ENCODE measurements around the gene ST3GAL6. TPM values are rescaled to one million over a fixed set of nuclear protein-coding genes. Genes with fewer than 3 reads are reported as not detected.

The ST3GAL6 gene
- total and polyA plus RNA-seq, 2 donors (not counting 3 experiments of a cell fraction or from before 2014, with no cell fraction given) = 13.2 to 35.9 TPM

DNA sequence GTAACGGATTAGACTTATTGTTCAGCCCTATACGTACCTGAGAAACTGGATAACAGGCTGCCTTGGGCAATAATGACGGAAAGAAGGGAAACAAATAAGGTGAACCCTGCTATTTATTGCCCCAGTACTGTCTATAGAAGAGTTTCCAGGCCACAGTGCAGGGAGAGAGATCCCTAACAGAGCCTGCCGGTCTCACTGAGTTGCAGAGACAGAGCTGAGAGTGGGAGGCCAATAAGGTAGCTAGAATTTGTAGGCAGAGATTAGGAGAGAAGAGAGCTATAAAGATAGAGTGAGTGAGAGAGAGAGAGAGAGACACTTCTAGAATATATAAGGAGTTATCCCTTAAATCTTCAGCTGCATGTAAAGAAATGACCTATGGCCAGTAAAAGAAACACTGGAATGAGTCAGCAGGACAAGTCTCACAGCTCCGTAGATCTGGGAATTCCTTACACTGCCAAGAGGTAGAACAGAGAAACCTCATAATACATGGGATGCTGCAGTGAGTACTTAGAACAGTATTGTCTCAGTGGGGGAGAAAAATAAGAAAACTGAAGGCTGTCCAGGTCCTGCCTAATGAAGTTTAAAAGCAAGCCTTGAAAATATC lies 51.8 kb downstream of the ST3GAL6 start:
- Histone ChIP-seq H3K9ac (replicated peaks; ENCODE audit: extremely low read depth, insufficient read depth, low read length) (no peak overlapping the region), H3K27ac (ENCODE audit: insufficient read depth, low read depth, low read length) (peak overlapping the region; percentile 28), H2AFZ (ENCODE audit: low read depth, low read length) (no peak overlapping the region), H3K4me1 (ENCODE audit: control insufficient read depth, extremely low read depth, insufficient read depth, low read length) (peaks cover 8% of the 10 kb centered on the region), H3K27me3 (ENCODE audit: control insufficient read depth in 2 of 2, insufficient read depth in 2 of 2, low read length in 2 of 2) (no peaks in the 10 kb centered on the region), H3K36me3 (ENCODE audit: control insufficient read depth in 2 of 2, extremely low read depth in 1 of 2, insufficient read depth in 2 of 2, low read length in 2 of 2) (peaks cover 5 to 19% of the 10 kb centered on the region in 2 experiments), H3K4me2 (ENCODE audit: insufficient read depth, low read length) (no peak overlapping the region), H4K20me1 (replicated peaks; ENCODE audit: control insufficient read depth, extremely low read depth, insufficient read depth, low read length) (no peaks in the 10 kb centered on the region), H3K4me3 (replicated peaks in 1 of 3; ENCODE audit: insufficient read depth in 1 of 3, low read depth in 1 of 3, low read length in 3 of 3) (no peak overlapping the region), H3K9me3 (replicated peaks; ENCODE audit: control insufficient read depth, insufficient read depth, low read length) (no peaks in the 10 kb centered on the region), H3K9me1 (replicated peaks; ENCODE audit: control insufficient read depth, extremely low read depth, insufficient read depth, low read length) (no peaks in the 10 kb centered on the region), H3K79me2 (ENCODE audit: control insufficient read depth, insufficient read depth, low read length) (no peaks in the 10 kb centered on the region)
- CTCF ChIA-PET = interaction anchor here (0.6 to 7.5 kb wide), 15 partner anchors 9 to 938 kb away, joined by 3 to 361 read pairs (median 4); partner anchors contain the start of gene DCBLD2
- FAIRE-seq (peak; percentile 72), DNase-seq (ENCODE audit: low read depth, low spot score) (peak; percentile 60)
- POLR2A ChIA-PET = interaction anchor here (0.6 kb wide), 1 partner anchor 1146 kb away, joined by 7 read pairs; no protein-coding TSS in a partner anchor
- BruUV-seq (replicated peaks) = no TSS peak
- dilution Hi-C loops (cut with MboI; ENCODE audit: extremely low pct_ligation_motif_present, low sequenced_read_pairs) = loop anchor here (25.0 kb wide), 1 partner anchor 203 kb away; no protein-coding TSS in a partner anchor
- TF ChIP-seq GATA2 (IDR thresholded peaks at IDR 0.05; ENCODE audit: insufficient read depth, insufficient read length, low read depth, low read length) (no peak), FOS (IDR thresholded peaks at IDR 0.05; ENCODE audit: borderline replicate concordance, insufficient read depth, low read length) (peak; percentile 29), POLR2A (IDR thresholded peaks at IDR 0.05; ENCODE audit: low read depth, low read length) (no peak), MYC (IDR thresholded peaks at IDR 0.05; ENCODE audit: low read depth, low read length) (no peak), JUN (IDR thresholded peaks at IDR 0.05; ENCODE audit: borderline replicate concordance, insufficient read depth, insufficient read length, low read depth) (no peak), EZH2 (IDR thresholded peaks at IDR 0.05; ENCODE audit: borderline replicate concordance, low read depth, low read length, severe bottlenecking) (no peak), MAX (IDR thresholded peaks at IDR 0.05; ENCODE audit: insufficient read depth, insufficient read length) (no peak)
- TF ChIP-seq, protein P1, sequence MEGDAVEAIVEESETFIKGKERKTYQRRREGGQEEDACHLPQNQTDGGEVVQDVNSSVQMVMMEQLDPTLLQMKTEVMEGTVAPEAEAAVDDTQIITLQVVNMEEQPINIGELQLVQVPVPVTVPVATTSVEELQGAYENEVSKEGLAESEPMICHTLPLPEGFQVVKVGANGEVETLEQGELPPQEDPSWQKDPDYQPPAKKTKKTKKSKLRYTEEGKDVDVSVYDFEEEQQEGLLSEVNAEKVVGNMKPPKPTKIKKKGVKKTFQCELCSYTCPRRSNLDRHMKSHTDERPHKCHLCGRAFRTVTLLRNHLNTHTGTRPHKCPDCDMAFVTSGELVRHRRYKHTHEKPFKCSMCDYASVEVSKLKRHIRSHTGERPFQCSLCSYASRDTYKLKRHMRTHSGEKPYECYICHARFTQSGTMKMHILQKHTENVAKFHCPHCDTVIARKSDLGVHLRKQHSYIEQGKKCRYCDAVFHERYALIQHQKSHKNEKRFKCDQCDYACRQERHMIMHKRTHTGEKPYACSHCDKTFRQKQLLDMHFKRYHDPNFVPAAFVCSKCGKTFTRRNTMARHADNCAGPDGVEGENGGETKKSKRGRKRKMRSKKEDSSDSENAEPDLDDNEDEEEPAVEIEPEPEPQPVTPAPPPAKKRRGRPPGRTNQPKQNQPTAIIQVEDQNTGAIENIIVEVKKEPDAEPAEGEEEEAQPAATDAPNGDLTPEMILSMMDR (IDR thresholded peaks at IDR 0.05; ENCODE audit: extremely low read depth in 1 of 2, insufficient read depth in 1 of 2, low read depth in 1 of 2, low read length in 2 of 2) = no peak
- intact Hi-C loops (cut with micrococcal nuclease) = loop anchor here (5.0 kb wide), 2 partner anchors 293 to 357 kb away; partner anchors contain the start of gene CLDND1

All from endothelial cell of umbilical vein (primary cell).